H1 (cell line): ENCODE measurements around the gene CIZ1.

Source experiments
- TAF1 ChIP-seq: IDR thresholded peaks from 2 replicates; pipeline ENCODE4 v1.6.1; 2011; ENCODE audit warnings: mild to moderate bottlenecking, low read depth, low read length
- TF ChIP-seq, protein P1 (sequence below): IDR thresholded peaks from 2 replicates; pipeline ENCODE4 v1.6.1; 2012; ENCODE audit warnings: inconsistent platforms

DNA sequence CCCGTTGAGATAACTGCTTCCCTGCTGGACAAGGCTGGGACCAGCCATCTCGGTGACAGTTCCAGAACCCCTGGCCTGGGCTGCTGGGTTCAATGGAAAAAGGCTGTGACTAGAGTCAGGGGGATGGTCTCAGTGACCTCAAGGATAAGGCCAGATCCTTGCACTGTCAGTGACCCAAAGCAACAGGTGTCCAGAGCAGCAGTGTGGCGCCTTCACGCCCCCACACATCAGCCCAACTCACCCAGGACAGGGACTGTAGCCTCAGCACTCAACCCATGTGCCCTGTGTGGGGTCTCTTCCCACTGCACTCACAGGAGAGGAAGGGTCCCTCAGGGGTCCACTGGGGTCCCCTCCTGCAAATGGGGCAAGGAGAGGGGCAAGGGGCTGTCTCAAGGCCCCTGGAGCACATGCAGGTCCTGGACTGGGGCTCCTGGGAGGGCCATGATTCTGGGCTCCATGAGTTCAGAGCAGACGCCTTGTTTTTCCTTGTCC is 42.8 kb downstream of the CIZ1 start:
- TF ChIP-seq, protein P1, sequence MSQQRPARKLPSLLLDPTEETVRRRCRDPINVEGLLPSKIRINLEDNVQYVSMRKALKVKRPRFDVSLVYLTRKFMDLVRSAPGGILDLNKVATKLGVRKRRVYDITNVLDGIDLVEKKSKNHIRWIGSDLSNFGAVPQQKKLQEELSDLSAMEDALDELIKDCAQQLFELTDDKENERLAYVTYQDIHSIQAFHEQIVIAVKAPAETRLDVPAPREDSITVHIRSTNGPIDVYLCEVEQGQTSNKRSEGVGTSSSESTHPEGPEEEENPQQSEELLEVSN: no peak
- TF ChIP-seq TAF1: no peak
